ENCODE measurements around the gene CSDE1.

The CSDE1 gene

DNA sequence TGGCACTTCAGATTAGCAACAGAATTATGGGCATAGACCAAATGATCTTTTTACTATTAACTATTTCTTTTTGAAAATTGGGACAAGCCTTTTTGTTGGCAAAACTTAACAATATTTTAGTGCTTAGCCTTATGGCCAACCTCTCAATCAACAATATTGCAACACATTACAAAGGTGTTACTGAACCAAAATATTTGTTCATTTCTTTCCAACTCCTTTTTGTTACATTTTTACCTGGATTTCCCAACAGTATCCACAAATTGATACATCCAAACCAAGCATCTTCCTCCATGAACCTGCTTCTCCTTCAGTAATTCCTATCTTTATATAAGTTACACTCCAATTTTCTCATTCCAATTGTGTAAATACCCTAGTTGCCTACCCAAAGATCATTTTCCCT, 61.0 kb downstream of the CSDE1 start:
- no peak for DNase-seq

DNA sequence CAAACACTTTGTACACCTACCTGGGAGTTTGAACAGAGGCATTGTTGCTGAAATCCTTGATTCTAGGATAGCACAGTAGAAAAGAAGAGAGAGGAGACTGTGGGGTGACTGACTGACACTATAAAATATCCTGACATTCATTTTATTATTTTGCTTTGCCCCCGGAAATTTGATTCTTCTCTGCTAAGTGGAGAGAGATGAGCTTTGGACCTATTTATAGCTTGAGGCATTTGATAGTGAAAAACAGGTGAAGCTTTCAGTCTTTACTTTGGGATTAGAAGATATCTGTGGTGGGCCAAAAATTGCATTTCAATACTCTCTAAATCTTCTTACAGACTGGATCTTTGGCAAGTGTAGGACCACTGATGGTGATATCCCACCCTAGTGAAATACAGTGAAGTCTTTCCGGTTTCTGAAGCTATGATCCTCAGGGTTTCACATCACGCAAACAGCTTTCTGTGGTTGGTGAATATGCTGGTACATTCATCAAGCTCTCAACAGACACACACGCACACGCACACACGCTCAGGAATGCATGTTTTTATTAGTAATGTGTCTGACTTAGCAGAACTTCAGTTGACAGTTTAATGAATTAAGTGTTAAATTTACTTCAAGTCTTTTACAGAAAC, 62.2 kb downstream of the CSDE1 start, which contains the start of gene AMPD1:
TSS of gene AMPD1 (minus strand) at position 117 of the 629 bp plus-strand sequence. CDS start at position 42, 75 bp downstream.
- no peak for DNase-seq

DNA sequence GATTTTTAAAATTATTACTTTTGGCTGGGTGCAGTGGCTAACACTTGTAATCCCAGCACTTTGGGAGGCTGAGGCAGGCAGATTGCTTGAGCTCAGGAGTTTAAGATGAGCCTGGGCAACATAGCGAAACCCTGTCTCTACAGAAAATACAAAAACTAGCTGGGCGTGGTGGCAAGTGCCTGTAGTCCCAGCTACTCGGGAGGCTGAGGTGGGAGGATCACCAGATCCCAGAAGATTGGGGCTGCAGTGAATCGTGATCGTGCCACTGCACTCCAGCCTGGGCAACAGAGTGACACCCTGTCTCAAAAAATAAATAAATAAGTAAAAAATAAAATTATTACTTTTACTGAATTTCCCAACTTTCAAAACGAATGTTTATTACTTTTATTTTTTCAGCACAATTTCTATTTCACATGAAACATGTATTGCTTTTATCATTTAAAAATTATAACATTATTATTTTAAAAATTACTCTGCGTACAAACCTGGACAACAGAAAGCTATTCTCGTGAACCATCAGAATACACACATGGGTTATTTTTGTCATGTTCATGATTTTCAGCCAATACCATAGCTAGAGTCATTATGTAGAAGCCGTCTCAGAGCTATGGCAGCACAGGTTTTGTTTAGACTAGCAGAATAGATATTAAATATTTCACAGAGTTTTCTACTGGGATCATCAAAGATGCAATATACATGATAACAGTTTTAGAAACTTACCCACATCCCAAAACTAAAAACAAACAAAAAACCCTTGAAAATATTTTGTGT, 63.1 kb downstream of the CSDE1 start:
- DNase-seq, result no peak

DNA sequence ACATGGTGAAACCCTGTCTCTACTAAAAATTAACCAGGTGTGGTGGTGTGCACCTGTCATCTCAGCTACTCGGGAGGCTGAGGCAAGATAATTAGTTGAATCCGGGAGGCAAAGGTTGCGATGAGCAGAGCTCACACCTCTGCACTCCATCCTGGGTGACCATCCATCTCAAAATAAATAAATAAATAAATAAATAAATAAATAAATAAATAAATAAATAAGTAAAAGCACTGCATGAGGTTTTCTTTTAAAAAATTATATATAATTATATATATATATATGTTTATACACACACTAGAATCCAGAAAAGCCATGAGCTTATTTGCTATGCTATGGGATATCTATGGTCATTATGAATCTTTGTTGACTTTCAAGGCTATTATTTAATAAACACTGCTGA, 64.8 kb downstream of the CSDE1 start:
- DNase-seq, result no peak

DNA sequence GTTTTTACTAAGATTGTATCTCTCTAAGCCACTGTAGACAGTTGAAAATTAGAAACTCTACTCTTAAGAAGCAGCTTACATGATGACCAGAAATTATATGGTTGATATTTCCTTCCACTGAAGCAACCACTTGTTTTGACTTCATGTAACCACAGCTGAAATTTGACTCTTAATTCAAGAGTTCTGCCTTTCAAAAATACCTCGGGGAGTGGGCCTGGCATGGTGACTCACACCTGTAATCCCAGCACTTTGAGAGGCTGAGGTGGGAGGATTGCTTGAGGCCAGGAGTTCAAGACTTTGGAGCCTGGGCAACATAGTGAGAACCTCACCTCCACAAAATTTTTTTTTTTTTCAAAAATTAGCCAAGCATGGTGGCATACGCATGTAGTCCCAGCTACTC, 66.7 kb downstream of the CSDE1 start:
- DNase-seq, result no peak

DNA sequence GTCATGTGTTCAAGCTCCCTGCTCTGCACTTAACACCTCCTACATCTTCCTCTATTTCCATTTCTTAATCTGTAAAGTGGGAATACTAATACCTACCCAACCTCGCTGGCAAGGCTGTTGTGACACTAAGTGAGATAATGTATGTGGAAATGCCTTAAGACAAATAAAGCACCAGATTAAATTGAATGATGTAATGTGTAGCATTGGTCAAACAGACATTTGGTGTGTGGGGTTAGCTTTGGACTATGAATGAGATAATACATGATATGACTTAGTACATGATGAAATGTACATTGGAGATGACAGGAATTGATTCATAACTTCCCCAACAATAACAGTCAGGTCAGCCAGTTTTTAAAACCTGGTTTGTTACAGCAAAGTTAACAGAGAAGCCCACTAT, 67.6 kb downstream of the CSDE1 start:
- no peak for DNase-seq

DNA sequence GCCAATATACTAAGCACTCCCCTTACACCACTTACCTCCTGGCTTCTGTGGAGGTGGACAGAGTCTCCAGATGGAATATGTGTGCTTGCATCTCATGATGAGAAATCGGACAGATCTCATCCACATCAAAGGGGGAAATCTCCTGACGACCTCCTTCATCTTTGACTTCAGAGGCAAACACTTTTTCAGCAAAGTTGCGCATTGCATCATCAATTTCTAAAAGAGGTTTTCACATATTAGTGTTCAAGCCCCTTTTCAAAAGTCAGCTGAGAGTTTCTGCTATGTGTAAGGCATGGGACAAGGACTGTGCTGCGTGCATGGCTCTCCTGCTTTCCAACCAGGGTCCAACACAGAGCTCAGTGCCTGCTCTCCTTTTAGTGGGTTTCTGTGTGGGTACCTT, 69.3 kb downstream of the CSDE1 start:
- no peak for DNase-seq

DNA sequence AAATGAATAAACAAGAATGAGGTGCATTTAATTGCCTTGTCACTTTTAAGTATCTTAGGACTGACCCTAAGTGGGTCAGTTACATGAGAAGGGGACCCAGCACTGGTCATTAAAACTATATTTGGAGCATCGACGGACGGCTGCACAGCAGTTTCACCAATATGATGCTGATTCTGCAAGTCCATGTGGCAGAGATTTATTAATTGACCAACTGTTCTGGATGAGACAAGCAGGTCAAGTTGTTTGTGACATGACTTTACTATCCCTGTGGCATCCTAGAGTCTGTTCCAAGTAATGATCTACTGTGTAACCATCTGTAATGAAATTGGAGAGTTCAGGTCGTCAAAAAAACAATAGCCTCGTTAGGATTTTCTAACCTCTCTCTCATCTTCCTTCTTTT, 71.9 kb downstream of the CSDE1 start:
- no peak for DNase-seq

DNA sequence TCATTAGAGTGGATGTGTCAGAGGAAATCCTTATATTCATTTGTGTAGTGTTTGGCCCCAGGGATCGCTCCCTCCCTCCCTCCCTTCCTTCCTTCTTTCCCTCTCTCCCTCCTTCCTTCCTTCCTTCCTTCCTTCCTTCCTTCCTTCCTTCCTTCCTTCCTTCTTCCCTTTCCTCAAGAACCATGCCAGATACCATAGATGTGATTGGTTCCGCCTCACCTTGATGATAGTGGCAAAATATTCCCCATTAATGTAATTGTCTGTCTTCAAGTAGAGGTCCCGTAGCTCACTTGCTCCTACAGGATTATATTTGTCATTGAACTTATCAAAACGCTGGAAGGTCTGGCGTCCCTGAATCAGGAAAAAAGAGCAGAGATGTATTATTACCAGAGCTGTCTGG, 80.1 kb downstream of the CSDE1 start:
- no peak for DNase-seq

DNA sequence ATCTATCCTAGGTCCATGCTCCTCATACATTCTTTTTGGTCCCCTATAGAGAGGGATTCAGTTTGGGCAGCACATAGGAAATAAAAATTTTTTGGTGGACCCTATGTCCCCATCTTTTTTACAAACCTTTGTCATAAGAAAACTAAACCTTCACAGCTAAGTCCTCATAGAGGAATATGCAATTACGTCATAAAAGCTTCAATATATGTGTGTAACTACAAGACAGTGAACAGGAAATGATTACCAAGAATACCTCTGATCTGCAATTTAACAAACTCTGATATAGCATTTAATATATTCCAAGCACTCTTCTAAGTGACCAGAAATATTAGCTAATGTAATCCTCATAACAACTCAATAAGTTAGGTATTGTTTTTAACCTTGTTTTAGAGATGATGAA, 81.7 kb downstream of the CSDE1 start:
- no peak for DNase-seq

DNA sequence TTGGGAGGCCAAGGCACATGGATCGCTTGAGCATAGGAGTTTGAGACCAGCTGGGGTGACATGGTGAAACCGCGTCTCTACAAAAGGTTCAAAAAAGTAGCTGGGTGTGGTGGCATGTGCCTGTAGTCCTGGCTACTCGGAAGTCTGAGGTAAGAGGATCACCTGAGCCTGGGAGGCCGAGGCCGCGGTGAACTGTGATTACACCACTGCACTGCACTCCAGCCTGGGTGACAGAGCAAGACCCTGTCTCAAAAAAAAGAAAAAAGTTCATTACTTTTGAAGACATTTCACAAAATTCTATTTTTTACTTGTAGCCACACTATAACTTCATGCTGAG, 85.9 kb downstream of the CSDE1 start:
- no peak for DNase-seq

DNA sequence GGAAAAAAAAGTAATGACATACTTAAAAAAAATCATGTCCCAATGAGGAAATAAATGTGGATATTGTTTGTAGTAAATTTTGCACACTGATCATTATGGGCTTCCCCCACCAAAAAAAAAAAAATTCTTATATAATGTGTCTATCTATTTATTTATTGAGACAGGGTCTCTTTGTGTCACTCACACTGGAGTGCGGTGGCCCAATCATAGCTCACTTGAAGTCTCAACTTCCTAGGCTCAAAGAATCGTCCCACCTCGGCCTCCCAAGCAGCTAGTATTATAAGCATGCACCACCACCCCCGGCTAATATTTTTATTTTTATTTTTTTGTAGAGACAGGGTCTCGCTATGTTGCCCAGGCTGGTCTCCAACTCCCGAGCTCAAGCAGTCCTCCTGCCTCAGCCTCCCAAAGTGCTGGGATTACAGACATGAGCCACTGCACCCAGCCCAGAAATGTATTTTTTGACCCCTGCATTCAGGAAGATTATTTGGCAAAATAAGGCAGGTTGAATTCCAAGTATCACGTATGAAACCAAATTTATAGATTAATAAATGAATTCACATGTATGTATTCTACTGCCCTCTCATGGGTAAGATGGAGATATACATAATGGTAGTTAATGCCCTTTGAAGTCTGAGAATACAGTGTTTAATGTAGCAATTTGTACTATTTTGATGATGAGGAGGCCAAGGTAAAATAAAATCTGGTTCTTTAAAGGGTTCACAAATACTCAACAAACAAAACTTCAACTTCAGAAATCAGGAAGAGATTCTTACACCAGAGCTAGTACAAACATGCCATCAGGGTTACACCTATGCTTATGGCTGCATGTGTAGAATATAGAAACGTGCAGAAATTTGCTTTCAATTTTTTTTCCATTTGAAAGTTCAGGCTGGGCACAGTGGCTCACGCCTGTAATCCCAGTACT, 86.5 kb downstream of the CSDE1 start:
- DNase-seq, result no peak

DNA sequence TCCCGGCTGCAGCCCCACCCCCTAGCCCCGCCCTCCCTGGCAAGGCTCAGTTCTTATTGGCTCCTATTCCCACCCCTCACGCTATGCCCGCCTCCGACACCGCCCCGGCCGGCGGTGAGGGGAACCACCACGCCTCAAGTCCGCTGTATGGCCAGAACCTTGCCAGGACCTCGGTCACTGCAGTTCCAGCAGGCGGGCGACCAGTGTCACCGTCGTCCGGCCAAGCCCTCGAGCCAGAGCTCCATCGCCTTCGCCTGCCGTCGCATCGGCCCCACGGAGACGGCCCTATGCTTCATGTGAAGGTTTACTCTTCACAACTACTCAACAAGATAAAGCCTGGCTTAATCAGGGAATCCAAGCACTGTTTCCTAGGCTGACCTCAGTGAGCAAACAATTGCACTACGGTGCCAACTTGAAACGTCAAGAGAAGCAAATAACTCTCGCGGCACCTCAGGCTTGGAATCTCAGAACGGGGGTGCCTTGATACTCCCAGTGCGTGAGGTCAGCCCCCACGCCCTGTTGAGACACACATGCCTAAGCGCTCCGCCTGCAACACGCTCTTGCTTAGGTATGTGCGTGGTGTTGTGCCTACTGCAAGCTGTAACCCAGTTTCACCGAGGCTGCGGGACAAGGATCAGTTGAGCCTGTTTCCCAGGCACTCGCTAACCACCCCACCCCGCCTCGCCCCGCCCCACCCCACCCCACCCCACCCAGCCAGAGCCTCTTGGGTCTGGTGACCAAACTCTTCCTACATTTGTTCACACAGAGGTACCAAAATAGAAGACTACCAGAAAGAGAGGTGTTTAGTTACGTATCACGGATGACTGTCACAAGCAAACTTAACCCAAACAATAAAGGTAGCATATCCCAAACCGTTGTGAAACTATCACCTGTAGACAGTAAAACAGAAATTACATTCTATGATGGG, 87.4 kb downstream of the CSDE1 start:
- DNase-seq, result peak; percentile 26

DNA sequence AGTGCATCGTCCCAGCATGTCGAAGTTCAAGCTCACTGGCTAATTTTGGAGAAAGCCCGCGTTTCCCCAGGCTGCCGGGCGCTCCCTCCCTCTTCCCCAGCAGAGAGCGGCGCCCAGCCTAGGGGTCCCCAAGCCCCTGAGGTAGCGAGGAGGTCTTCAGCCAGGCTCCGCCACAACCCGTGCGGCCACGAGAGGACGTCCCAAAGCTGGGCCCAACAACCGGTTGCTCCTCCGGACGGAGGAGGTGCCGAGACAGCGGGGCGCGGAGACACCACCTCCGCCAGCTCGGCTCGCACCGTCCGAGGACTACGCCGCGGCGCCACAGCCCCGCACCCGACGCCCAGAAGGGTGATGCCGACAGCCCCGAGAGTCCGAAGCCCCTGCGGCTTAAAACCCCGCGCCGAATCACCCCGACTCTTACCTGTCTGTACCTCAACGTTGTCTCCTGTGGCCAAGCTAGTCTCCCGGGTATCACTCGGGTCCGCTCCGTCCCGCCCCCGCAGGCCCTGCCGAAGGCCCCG, 88.2 kb downstream of the CSDE1 start, which contains the start of gene DENND2C:
TSS of gene DENND2C (minus strand) at position 488 of the 521 bp plus-strand sequence. CDS start 44,065 bp downstream, outside the sequence.
- no peak for DNase-seq

DNA sequence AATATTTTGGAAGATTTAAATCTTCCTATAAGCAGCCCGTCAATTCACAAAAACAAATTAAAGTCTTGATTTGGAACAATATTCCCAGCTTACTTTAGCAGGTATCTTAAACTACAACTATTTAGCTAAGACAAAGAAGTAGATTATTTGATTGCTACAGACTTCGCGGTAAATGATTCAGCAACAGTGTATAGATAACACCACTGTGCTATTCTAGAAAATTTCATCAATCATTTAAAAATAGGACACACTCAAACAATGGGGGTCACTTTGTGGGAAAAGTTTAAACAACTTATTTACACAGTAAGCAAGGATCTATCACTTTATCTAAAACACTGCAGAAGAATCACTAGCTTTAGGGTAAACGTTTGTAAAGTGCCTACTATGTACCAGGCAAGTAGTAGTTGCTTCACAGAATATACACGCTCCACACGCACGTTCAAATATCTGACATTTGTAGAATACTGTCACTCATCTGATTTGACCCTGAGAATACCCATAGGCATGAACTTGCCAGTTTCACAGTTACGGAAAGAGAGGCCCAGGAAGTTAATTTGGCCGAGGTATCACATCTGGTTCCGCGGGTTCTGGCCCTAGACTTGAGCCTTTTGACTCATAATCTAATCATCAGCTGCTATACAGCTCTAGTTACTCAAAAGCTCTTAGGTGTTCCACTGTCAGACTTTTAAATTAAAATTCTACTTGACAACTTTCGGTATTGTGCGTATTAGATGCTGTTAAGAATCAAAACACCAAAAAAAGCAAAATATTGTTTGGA, 88.8 kb downstream of the CSDE1 start:
- no peak for DNase-seq

DNA sequence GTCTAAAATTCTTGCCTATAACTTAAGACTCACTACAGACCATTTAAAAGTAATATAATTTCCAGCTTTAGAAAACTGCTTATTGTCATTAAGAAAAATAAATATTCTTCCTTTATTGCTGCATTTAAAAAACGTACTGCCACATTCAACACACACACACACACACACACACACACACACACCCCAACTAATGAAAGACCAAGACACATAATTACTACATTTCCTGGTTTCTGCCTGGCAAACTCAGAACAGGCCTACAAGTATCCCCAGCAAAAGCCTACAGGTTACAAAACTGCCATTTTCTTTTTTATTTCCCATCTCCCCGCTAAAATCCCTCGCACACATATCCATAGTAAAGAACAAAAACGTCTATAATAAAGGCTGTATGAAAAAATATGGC, 89.4 kb downstream of the CSDE1 start:
- no peak for DNase-seq

DNA sequence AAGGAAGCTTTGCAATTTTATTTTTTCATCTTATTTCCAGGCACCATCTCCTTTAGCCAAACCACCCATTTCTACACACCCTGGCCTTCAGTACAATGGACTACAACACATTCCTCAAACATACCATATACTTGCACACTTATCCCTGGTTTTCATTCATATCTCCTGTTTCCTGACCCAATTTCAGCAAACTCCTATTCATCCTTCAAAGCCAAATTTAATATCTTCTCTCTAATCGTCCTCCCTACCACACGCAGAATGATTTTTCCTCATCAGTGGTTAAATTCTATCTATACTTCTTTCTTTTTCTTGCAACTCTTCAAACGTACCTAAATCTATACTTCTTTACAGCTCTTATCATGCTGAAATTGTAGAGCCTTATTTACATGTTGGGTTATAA, 90.8 kb downstream of the CSDE1 start:
- no peak for DNase-seq

All from NK-92 treated with Interleukin-12 subunit alpha and Interleukin-12 subunit beta, amount 100 ng/mL, for 24 hours (cell line).